ENCODE results near the gene RRBP1.

DNA sequence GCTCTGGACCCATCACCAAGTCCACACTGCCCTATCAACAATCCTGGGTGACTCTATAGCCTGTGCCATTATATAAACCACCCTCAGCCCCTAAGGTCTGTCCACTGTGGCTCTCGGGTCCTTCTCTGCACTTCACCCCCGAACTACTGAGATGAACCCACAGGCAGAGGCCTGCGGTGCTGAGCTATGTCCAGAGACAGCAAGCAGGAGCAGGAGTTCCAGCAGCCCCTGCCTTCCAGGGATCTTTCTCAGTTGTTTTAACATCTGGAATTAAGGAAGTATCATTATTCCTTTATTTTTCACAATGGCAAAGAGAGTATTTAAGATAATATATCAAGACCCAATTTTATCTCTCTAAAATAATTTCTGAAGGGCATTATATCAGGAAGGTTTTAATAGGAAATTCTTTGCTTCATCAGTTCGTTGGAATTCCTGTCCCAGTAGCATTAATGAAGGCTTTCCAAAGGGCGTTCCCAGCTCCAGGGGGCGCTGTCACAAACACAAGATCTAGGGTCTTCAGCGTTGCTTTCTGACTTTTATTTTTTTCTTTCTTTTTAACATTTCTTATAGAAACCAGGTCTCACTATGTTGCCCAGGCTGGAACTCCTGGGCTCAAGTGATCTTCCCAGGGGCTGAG, 27.3 kb downstream of the RRBP1 start:
- TF ChIP-seq, protein P1, sequence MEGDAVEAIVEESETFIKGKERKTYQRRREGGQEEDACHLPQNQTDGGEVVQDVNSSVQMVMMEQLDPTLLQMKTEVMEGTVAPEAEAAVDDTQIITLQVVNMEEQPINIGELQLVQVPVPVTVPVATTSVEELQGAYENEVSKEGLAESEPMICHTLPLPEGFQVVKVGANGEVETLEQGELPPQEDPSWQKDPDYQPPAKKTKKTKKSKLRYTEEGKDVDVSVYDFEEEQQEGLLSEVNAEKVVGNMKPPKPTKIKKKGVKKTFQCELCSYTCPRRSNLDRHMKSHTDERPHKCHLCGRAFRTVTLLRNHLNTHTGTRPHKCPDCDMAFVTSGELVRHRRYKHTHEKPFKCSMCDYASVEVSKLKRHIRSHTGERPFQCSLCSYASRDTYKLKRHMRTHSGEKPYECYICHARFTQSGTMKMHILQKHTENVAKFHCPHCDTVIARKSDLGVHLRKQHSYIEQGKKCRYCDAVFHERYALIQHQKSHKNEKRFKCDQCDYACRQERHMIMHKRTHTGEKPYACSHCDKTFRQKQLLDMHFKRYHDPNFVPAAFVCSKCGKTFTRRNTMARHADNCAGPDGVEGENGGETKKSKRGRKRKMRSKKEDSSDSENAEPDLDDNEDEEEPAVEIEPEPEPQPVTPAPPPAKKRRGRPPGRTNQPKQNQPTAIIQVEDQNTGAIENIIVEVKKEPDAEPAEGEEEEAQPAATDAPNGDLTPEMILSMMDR (IDR thresholded peaks at IDR 0.05; ENCODE audit: low read length) = peak; percentile 65
- no peak for TF ChIP-seq EZH2 (IDR thresholded peaks at IDR 0.05; ENCODE audit: borderline replicate concordance, low read length)

Data from OCI-LY1 (cell line).